Stimulated activated CD4-positive, alpha-beta T cell treated with anti-CD3 and anti-CD28 coated beads, Interleukin-15, amount 100 ng/mL, for 1 hour (primary cell): ENCODE data around the gene ZFP91.
"Not testable (repeated sequence)": the region's sequence is repeated elsewhere in the genome, so short reads cannot be mapped to it uniquely, and the experiment has no call there.

ENCODE experiments used
- DNase-seq, 2 donors: peaks; one replicate each; pipeline ENCODE4 v3.0.0-alpha.2; 2020; ENCODE audit warnings: low read depth in 1 of 2, low spot score in 1 of 2

ZFP91 gene

GRCh38 chr11:58578635-58579191 lies at the start of gene ZFP91:
TSS of gene ZFP91 (plus strand) at chr11:58579063. CDS start at chr11:58579282, 219 bp downstream.
- DNase-seq = peak; percentile 91 to 95

- no peak for DNase-seq
Measured at GRCh38 chr11:58530236-58530635, 48.6 kb upstream of the ZFP91 start.

- no peak for DNase-seq
Measured at GRCh38 chr11:58531865-58532341, 47.0 kb upstream of the ZFP91 start.

- no peak for DNase-seq
Measured at GRCh38 chr11:58546841-58547240, 32.0 kb upstream of the ZFP91 start.

GRCh38 chr11:58549644-58550043 lies 29.2 kb upstream of the ZFP91 start:
- DNase-seq = no peak

GRCh38 chr11:58560842-58561241 lies 18.0 kb upstream of the ZFP91 start:
- no peak for DNase-seq

GRCh38 chr11:58561394-58562098 lies 17.3 kb upstream of the ZFP91 start:
- DNase-seq = no peak

GRCh38 chr11:58562375-58562800 lies 16.5 kb upstream of the ZFP91 start:
- no peak for DNase-seq

- DNase-seq = no peak
Measured at GRCh38 chr11:58564231-58564630, 14.6 kb upstream of the ZFP91 start.

- peak; percentile 45 to 49 for DNase-seq
Measured at GRCh38 chr11:58567889-58568512, 10.9 kb upstream of the ZFP91 start.

GRCh38 chr11:58572906-58573305 lies 6.0 kb upstream of the ZFP91 start:
- not testable (repeated sequence) for DNase-seq

GRCh38 chr11:58573451-58574104 lies 5.3 kb upstream of the ZFP91 start:
- peak in 1 of 2 donors; percentile 49 for DNase-seq

- DNase-seq = no peak
Measured at GRCh38 chr11:58574881-58575280, 4.0 kb upstream of the ZFP91 start.

- DNase-seq = peak in 1 of 2 donors; percentile 27
Measured at GRCh38 chr11:58575377-58576020, 3.4 kb upstream of the ZFP91 start, which contains the start of gene LPXN. TSS of gene LPXN (minus strand) at chr11:58575856. CDS start at chr11:58575772, 84 bp downstream.

GRCh38 chr11:58576887-58577471 lies 1.9 kb upstream of the ZFP91 start:
- no peak for DNase-seq

GRCh38 chr11:58577555-58578135 lies 1.2 kb upstream of the ZFP91 start:
- peak; percentile 53 to 57 for DNase-seq

- peak; percentile 87 to 88 for DNase-seq
Measured at GRCh38 chr11:58578136-58578634, 678 bp upstream of the ZFP91 start.

- peak; percentile 83 to 86 for DNase-seq
Measured at GRCh38 chr11:58579192-58580129, 598 bp downstream of the ZFP91 start.

- DNase-seq = no peak
Measured at GRCh38 chr11:58580311-58580710, 1.4 kb downstream of the ZFP91 start.
